OCI-LY7 (cell line): ENCODE measurements around the gene JAG2. TPM values are rescaled to one million over a fixed set of nuclear protein-coding genes. Genes with fewer than 3 reads are reported as not detected.

Experiments
- Bru-seq: library from RNA; stranded (reverse); fragments of 400-500 nt; gene quantifications from one replicate; lab custom pipeline; 2021; lab: Mats Ljungman, UMichigan
- BruChase-seq, 2 experiments: library from RNA; stranded (reverse); fragments of 400-500 nt; gene quantifications; one replicate each; lab custom pipeline; 2021; lab: Mats Ljungman, UMichigan
- BruUV-seq: library from RNA; stranded (reverse); fragments of 400-500 nt; replicated peaks from 2 replicates; lab custom pipeline; 2021; lab: Mats Ljungman, UMichigan
- CTCF ChIA-PET: fragments of 300-600 bp; sonication (Branson Sonifier 250); formaldehyde crosslinking; loops from one replicate; lab custom pipeline; 2022; ENCODE audit warnings: antibody characterized with exemption; ENCODE audit not compliant: unreplicated experiment; lab: Charles Lee
- POLR2A ChIA-PET: fragments of 300-600 bp; sonication (Branson Sonifier 250); formaldehyde crosslinking; loops from one replicate; lab custom pipeline; 2022; ENCODE audit warnings: antibody characterized with exemption; lab: Charles Lee
- DNase-seq: peaks from one replicate; pipeline ENCODE4 v3.0.0-alpha.2; 2015; ENCODE audit warnings: low spot score
- H2AFZ ChIP-seq: fragments of 200-600 bp; sonication (generic), shearing (Covaris generic); 2 replicates; pipeline ENCODE4 v1.6.1; 2014; ENCODE audit warnings: mild to moderate bottlenecking, antibody characterized with exemption, low read length, moderate library complexity
- H3K27ac ChIP-seq: fragments of 200-600 bp; sonication (generic); 2 replicates; pipeline ENCODE4 v1.5.1; 2014; ENCODE audit warnings: mixed run types, low read depth, mild to moderate bottlenecking, moderate library complexity, low read length, inconsistent platforms; ENCODE audit not compliant: poor library complexity, severe bottlenecking
- H3K36me3 ChIP-seq: fragments of 200-600 bp; sonication (generic); 2 replicates; pipeline ENCODE4 v1.6.1; 2014; ENCODE audit warnings: mild to moderate bottlenecking, antibody characterized with exemption, low read length, moderate library complexity, mixed read lengths; ENCODE audit not compliant: insufficient read depth
- H3K4me1 ChIP-seq: fragments of 200-600 bp; sonication (generic); 2 replicates; pipeline ENCODE4 v1.5.1; 2014; ENCODE audit warnings: mild to moderate bottlenecking, low read length; ENCODE audit not compliant: insufficient read depth, poor library complexity, severe bottlenecking
- H3K4me2 ChIP-seq: fragments of 200-600 bp; sonication (generic); 2 replicates; pipeline ENCODE4 v1.6.1; 2014; ENCODE audit warnings: mild to moderate bottlenecking, low read length
- H3K4me3 ChIP-seq: fragments of 200-600 bp; sonication (generic); 2 replicates; pipeline ENCODE4 v1.5.1; 2014; ENCODE audit warnings: mild to moderate bottlenecking, low read depth, low read length; ENCODE audit not compliant: poor library complexity, severe bottlenecking
- H3K79me2 ChIP-seq: fragments of 200-600 bp; sonication (generic); 2 replicates; pipeline ENCODE4 v1.6.1; 2016; ENCODE audit warnings: low read depth, mild to moderate bottlenecking, low read length, moderate library complexity, mixed read lengths; ENCODE audit not compliant: insufficient read depth
- H3K9me2 ChIP-seq: fragments of 200-600 bp; sonication (generic); 2 replicates; pipeline ENCODE4 v1.6.1; 2016; ENCODE audit warnings: mild to moderate bottlenecking, low read length, mixed read lengths; ENCODE audit not compliant: insufficient read depth
- H3K9me3 ChIP-seq: fragments of 200-600 bp; sonication (generic); 2 replicates; pipeline ENCODE4 v1.6.1; 2014; ENCODE audit warnings: mild to moderate bottlenecking, mixed run types, low read length, mixed read lengths
- H4K20me1 ChIP-seq: fragments of 200-600 bp; sonication (generic); 2 replicates; pipeline ENCODE4 v1.6.1; 2014; ENCODE audit warnings: mild to moderate bottlenecking, antibody characterized with exemption, low read length, moderate library complexity, mixed read lengths; ENCODE audit not compliant: insufficient read depth
- EZH2phosphoT487 ChIP-seq: fragments of 200-600 bp; sonication (generic); IDR thresholded peaks from 2 replicates; pipeline ENCODE4 v1.6.1; 2018; ENCODE audit warnings: low read depth, borderline replicate concordance, mild to moderate bottlenecking, mixed run types, antibody characterized with exemption, low read length, moderate library complexity, mixed read lengths
- intact Hi-C: fragments of 100-400 bp; cut with micrococcal nuclease; formaldehyde crosslinking; loops from one replicate; pipeline ENCODE4 v1.10.0; 2022; ENCODE audit not compliant: unreplicated experiment
- long read RNA-seq: library from polyadenylated mRNA; stranded (forward); transcript quantifications from one replicate; pipeline ENCODE4 v2.0.0, GENCODE V29; 2022
- total RNA-seq, 2 experiments: library from RNA; depleted of rRNA in 1 of 2; stranded (reverse); fragments of >200 nt in 1 of 2; shearing (Covaris generic) in 1 of 2; gene quantifications; 2 replicates each; pipeline ENCODE4 v1.2.3, GENCODE V29; 2014 to 2022
- TF ChIP-seq, protein P1 (sequence below): fragments of 200-600 bp; sonication (generic); conservative IDR thresholded peaks from 2 replicates; pipeline ENCODE4 v1.5.1; 2014; ENCODE audit warnings: mild to moderate bottlenecking, antibody characterized with exemption, low read length, moderate library complexity, mixed read lengths

The JAG2 gene
- total RNA-seq (2014; rRNA removed; shearing (Covaris generic)) (4.0 and 5.0 TPM in 2 replicates), total RNA-seq (2022) (6.0 and 6.5 TPM in 2 replicates), Bru-seq, nascent RNA (percentile 21 among the genes with signal in this experiment), BruChase-seq, experiment 1, labeled RNA remaining after a 6-hour chase (percentile 27 among the genes with signal in this experiment), BruChase-seq, experiment 2, labeled RNA remaining after a 2-hour chase (percentile 31 among the genes with signal in this experiment)
- long read RNA-seq, partial matches to known transcripts, result 1 of 7 reads
- long read RNA-seq, other reads (novel, unspliced or antisense), result 6 of 7 reads

DNA sequence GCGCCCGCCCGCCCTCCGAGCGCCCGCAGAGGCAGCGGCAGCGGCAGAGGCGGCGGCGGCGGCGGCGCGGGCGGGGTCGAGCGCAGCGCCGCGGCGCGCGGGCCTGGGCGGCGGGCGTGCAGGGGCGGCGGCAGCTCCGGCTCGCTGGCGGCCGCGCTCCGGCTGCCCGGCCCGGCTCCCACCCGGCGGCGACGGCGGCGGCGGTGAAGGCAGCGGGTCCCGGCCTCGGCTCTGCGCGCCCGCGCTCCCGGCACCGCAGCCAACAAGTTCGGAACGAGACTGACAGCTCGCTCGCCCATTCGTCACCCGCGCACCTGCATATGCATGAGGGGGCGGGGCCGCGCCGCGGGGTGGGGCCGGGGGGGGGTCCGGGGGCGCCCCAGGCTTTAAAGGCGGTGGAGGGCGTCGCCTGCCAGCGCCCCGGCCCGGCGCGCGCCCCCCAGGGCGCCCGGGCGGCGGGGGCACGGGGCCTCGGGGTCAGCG, at the start of gene JAG2:
JAG2 (minus strand) TSS at position 281 of the 483 bp plus-strand sequence. CDS start 356 bp downstream, outside the sequence.
- DNase-seq, result peak; percentile 64
- no TSS peak for BruUV-seq
- H3K36me3 ChIP-seq, result no peaks in the 10 kb centered on the region
- peak within 1 kb of the TSS; percentile 62 for H3K4me3 ChIP-seq
- peaks cover 38% of the 10 kb centered on the region for H3K4me1 ChIP-seq
- no peaks in the 10 kb centered on the region; the same call in 1 of the 2 replicates for H4K20me1 ChIP-seq
- TF ChIP-seq, protein P1, sequence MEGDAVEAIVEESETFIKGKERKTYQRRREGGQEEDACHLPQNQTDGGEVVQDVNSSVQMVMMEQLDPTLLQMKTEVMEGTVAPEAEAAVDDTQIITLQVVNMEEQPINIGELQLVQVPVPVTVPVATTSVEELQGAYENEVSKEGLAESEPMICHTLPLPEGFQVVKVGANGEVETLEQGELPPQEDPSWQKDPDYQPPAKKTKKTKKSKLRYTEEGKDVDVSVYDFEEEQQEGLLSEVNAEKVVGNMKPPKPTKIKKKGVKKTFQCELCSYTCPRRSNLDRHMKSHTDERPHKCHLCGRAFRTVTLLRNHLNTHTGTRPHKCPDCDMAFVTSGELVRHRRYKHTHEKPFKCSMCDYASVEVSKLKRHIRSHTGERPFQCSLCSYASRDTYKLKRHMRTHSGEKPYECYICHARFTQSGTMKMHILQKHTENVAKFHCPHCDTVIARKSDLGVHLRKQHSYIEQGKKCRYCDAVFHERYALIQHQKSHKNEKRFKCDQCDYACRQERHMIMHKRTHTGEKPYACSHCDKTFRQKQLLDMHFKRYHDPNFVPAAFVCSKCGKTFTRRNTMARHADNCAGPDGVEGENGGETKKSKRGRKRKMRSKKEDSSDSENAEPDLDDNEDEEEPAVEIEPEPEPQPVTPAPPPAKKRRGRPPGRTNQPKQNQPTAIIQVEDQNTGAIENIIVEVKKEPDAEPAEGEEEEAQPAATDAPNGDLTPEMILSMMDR, result no peak
- no peak for TF ChIP-seq EZH2phosphoT487
- intact Hi-C loops, result no loop called here
- ChIA-PET POLR2A (no interaction called here), CTCF (no interaction called here)
- no peaks in the 10 kb centered on the region for H3K79me2 ChIP-seq
- H3K4me2 ChIP-seq, result peak within 1 kb of the TSS; percentile 78
- no peak within 1 kb of the TSS for H2AFZ ChIP-seq
- H3K9me3 ChIP-seq, result no peaks in the 10 kb centered on the region
- H3K27ac ChIP-seq, result peak within 1 kb of the TSS; percentile 18
- no peaks in the 10 kb centered on the region for H3K9me2 ChIP-seq

DNA sequence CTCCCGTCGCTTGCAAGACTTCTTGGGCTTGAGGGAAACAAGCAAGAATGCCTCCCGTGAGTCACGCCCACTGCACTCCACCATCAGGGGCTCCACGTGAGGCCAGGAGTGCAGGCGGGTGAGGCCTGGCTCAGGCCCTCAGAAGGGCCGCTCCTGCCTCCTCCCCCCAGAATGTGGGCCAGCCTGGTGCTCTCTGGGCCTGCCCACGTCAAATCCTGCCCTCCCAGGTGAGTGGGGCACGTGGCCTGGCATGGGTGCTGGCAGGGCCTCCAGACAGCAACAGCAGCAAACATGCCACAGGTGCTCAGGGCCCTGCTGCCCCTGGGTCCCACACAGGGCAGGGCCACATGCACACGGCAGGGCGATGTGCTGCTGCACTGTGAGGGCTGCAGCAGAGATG, 49.2 kb upstream of the JAG2 start:
- no peaks in the 10 kb centered on the region for H3K9me3 ChIP-seq
- no peak overlapping the region for H3K4me3 ChIP-seq
- intact Hi-C loops, result no loop called here
- no peak overlapping the region for H3K4me2 ChIP-seq
- ChIA-PET POLR2A (no interaction called here), CTCF (no interaction called here)
- H3K4me1 ChIP-seq, result no peaks in the 10 kb centered on the region
- TF ChIP-seq EZH2phosphoT487, result no peak
- TF ChIP-seq, protein P1, result no peak
- H2AFZ ChIP-seq, result no peak overlapping the region
- H4K20me1 ChIP-seq, result no peaks in the 10 kb centered on the region
- no peaks in the 10 kb centered on the region for H3K79me2 ChIP-seq
- no peaks in the 10 kb centered on the region for H3K9me2 ChIP-seq
- BruUV-seq, result no TSS peak
- H3K27ac ChIP-seq, result no peak overlapping the region
- no peak for DNase-seq
- no peaks in the 10 kb centered on the region for H3K36me3 ChIP-seq
